Spleen (tissue), 7 donors: ENCODE data around the gene WWTR1.

Experiments used
- POLR2AphosphoS5 ChIP-seq, 3 donors: sonication (generic); formaldehyde crosslinking; IDR thresholded peaks; one replicate each; pipeline ENCODE4 v1.5.1; 2017; ENCODE audit warnings: antibody characterized with exemption in 3 of 3
- TF ChIP-seq, protein P1 (sequence below), 11 experiments: fragments of 200-600 bp in 7 of 11; fragments of 450-650 bp in 4 of 11; sonication (generic) in 4 of 11; IDR thresholded peaks in 8 of 11; conservative IDR thresholded peaks in 3 of 11; 1 replicate in 7 of 11; 2 replicates in 4 of 11; pipeline versions ENCODE4 v1.4.0 to v1.8.0; 2016 to 2021; ENCODE audit warnings: antibody characterized with exemption in 11 of 11, inconsistent platforms in 4 of 11, mild to moderate bottlenecking in 1 of 11
- donor health status: DM: no; HTN: no; CAD: no; lungs with moderate emphysema.
- donor health status: DM: no; HTN: no; CAD: no.
- donor health status: DM: no; HTN: no; CAD: no.

DNA sequence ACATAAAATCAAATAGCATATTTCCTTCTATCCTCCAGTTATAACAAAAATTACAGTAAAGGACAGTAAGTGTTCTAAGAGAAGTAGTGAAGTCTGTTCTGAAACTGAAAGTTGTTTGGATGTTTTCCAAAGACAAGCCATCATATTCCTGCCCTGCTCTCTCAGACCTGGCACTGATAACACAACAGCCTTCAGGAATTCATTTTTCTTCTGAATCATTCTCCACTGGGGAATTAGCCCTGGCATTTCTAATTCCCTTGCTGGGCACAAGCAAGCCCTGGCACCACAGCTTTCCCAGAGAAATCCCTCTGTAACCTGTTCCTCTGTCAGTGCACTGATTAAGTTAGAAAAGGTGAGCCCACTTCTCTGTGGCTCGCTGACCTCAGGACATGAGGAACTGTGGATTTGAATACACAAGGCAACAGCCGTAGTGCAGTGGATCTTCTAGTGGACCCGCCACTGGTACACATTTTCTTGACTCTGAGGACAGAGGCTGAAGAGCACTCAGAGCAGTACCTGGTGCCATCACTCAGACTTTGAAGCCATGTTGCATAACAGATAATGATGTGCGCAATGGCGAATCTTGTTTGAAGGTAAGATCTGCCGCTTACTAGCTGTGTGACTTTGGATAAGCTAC lies 61.6 kb downstream of the WWTR1 start:
- TF ChIP-seq, protein P1, sequence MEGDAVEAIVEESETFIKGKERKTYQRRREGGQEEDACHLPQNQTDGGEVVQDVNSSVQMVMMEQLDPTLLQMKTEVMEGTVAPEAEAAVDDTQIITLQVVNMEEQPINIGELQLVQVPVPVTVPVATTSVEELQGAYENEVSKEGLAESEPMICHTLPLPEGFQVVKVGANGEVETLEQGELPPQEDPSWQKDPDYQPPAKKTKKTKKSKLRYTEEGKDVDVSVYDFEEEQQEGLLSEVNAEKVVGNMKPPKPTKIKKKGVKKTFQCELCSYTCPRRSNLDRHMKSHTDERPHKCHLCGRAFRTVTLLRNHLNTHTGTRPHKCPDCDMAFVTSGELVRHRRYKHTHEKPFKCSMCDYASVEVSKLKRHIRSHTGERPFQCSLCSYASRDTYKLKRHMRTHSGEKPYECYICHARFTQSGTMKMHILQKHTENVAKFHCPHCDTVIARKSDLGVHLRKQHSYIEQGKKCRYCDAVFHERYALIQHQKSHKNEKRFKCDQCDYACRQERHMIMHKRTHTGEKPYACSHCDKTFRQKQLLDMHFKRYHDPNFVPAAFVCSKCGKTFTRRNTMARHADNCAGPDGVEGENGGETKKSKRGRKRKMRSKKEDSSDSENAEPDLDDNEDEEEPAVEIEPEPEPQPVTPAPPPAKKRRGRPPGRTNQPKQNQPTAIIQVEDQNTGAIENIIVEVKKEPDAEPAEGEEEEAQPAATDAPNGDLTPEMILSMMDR (IDR thresholded peaks at IDR 0.05 in 8 of 11, conservative IDR thresholded peaks at IDR 0.05 in 3 of 11), result no peak
- no peak for TF ChIP-seq POLR2AphosphoS5 (IDR thresholded peaks at IDR 0.05)
